HG02642 (cell line): ENCODE data around the gene MUTYH.
"Not testable (repeated sequence)": the region's sequence is repeated elsewhere in the genome, so short reads cannot be mapped to it uniquely, and the experiment has no call there.

Experiments
- ATAC-seq: cut with Tn5 transposase; IDR thresholded peaks from one replicate; pipeline ENCODE4 v1.9.1; 2021; ENCODE audit warnings: mild to moderate bottlenecking; ENCODE audit not compliant: unreplicated experiment, poor library complexity

The MUTYH gene

DNA sequence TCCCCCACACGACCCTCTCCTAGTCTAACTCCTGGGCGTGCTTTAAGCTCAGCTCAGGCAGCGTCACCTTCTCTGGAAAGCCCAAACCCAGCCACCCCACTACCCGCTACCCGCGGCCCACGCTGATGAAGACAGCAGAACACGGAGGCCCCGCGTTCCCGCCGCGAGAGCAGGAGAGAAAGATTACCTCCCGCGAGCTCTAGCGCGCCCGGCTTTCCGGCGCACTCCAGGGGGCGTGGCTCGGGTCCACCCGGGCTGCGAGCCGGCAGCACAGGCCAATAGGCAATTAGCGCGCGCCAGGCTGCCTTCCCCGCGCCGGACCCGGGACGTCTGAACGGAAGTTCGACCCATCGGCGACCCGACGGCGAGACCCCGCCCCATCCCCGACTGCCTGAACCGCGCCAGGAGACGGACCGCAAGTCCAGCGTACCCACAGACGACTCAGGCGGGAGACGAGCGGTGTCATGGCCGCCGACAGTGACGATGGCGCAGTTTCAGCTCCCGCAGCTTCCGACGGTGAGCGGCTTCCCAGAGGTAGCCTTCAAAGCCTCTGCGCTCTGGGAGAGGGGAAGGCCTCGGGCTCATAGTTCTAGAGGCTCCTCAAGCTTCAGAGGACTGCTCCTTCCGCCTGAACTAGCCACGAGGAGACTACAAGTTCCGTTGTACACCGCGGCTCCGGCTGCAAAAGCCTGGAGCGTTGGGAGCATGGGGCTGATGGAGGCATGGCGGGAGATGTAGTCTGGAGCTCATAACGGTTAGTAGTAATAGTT, at the start of gene MUTYH, which contains the start of gene TOE1:
Gene MUTYH (minus strand): TSS at position 652 of the 770 bp plus-strand sequence. CDS start 5,935 bp downstream, outside the sequence.
Gene TOE1 (plus strand): TSS at position 382 of the 770 bp plus-strand sequence. CDS start 83 bp downstream, at position 465.
- peak; percentile 87 for ATAC-seq

DNA sequence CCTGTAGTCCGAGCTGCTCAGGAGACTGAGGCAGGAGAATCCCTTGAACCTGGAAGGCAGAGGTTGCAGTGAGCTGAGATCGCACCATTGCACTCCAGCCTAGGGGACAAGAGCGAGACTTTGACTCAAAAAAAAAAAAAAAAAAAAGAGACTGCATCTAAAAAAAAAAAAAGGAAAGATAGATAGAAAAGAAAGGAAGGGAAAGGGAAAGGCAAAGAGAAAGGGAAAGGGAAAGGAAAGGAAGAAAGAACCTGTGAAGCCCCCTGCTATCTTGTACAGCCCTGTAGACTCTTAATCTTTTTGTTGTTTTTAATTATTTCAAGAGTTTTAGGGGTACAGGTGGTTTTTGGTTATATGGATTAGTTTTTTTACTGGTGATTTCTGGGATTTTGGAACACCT, 46.0 kb upstream of the MUTYH start:
- no peak for ATAC-seq

DNA sequence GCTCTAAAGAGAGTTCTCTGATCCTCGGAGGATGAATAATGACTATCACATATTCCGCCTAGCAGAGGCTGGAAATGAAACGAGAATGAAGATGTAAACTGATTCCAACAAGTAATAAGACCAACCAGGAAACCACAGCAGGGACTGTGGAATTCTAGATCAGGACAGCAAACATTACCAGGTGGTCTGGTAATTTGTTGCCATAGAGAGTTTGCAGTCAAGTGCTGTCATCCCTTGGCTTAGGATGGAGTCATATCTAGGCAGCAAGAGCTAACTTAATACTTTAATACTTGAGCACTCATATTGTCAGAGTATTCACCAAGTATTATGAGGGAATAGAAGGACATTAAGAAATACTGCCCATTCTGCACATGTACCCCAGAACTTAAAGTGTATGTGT, 45.1 kb upstream of the MUTYH start:
- no peak for ATAC-seq

DNA sequence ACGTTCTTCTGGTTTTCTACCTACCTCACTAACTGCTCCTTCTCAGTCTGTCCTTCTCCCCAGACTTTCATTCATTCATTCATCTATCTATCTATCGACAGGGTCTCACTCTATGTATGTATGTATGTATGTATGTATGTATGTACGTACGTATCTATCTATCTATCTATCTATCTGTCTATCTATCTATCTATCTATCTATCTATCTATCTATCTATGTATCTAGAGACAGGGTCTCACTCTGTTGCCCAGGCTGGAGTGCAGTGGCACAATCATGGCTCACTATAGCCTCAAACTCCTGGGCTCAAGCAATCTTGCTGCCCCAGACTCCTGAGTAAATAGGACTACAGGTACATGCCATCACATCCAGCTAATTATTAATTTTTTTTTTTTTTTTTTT, 44.0 kb upstream of the MUTYH start:
- not testable (repeated sequence) for ATAC-seq

DNA sequence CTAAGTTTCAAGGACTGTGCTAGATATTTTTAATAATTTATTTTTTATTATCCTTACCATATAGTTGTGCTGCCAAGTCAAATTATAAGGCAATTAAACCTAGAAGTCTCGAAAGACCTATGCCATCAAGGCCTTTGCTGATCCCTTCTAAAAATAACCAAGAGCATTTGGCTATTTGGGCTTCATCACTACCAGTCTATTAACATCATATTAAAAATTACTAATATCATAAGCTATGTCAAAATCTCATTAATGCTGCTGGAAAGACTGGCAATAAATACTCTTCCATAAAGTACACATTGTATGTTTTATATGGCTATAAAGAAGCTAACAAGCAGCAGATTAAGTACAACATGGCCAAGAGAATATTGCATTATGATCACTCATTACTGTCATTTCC, 43.0 kb upstream of the MUTYH start:
- ATAC-seq, result no peak

DNA sequence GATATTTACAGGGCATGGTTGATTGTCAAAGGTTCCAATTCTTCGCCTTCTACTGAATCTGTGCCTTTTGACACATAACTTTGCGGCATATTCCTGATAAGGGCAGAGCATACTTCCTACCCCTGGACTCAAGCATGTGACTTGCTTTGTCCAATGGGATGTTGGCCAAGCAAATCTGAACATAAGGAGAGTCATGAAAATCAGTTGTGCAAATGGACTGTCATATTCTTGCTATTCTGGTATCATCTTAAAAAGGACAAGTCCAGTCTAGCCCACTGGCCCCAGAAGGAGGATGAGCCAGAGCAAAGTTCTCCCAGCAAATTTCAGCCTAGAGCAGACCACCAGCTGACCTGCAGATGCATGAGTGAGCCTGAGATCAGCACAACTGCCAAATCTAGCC, 41.0 kb upstream of the MUTYH start:
- ATAC-seq, result no peak

DNA sequence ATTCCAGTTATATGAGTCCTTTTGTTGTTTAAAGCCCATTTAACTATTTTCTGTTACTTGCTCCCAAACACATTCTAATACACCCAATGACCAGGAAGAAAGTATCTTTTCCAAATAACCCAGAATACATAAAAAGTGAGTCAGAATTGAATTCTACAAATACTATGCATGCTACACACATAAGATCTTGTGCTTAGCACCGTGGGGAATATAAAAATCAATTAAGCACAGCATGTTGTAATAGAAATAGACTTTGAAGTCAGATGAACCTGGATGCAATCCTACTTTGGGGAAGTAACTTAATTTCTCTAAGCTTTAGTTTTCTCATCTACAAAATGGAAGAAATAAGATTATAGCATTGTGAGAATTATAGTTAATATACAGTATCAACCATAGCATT, 40.5 kb upstream of the MUTYH start:
- no peak for ATAC-seq

DNA sequence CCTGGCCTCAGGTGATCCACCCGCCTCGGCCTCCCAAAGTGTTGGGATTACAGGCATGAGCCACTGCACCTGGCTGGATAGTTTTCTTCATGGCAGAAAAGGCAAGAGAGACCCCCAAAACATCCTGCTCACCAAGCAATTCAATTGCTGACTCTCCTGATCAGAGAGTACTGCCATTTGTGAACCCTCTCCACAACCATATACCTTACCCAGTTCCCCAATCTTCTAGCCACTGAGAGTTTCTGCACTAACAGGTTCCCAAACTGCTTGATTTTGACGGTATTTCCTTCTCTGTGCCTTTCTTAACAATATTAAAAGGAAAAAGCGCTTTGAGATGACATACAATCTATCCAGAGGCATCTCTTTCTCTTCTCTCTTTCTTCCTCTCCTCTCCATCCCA, 39.9 kb upstream of the MUTYH start:
- no peak for ATAC-seq

DNA sequence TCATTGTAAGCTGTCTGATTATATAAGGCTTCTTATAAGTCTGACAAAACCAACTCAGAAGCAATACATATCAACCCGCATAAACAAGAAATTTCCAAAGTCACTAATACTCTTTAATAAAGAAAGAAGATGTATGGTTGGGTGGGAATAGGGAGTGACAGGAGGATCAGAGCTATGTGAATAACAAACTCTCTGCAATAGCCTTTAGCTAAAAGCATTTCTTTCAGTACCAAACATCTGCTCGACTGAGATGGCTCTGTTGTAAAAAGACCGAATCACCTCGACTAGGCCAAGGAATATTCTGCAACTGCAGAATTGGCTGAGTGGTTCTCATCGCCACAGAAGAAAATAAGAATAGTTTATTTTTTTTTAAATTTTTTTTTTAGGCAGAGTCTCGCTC, 39.3 kb upstream of the MUTYH start:
- no peak for ATAC-seq

DNA sequence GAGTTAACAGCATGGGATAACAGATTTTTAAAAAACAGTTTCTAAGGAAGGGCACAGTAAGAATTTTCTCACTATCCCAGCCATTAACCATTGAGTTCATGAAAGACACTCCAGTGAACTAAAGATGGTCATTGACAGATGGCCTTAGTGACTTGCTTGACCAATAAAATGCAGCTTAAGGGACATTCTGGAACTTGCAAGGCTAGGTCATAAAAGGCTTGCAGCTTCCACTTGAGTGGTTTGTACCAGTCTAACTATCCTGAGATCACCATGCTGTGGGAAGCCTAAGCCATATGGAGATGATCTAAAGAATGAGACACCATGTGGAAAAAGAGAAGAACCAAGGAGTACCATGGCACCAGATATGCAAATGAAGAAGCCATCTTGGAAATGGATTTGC, 37.9 kb upstream of the MUTYH start:
- ATAC-seq, result no peak

DNA sequence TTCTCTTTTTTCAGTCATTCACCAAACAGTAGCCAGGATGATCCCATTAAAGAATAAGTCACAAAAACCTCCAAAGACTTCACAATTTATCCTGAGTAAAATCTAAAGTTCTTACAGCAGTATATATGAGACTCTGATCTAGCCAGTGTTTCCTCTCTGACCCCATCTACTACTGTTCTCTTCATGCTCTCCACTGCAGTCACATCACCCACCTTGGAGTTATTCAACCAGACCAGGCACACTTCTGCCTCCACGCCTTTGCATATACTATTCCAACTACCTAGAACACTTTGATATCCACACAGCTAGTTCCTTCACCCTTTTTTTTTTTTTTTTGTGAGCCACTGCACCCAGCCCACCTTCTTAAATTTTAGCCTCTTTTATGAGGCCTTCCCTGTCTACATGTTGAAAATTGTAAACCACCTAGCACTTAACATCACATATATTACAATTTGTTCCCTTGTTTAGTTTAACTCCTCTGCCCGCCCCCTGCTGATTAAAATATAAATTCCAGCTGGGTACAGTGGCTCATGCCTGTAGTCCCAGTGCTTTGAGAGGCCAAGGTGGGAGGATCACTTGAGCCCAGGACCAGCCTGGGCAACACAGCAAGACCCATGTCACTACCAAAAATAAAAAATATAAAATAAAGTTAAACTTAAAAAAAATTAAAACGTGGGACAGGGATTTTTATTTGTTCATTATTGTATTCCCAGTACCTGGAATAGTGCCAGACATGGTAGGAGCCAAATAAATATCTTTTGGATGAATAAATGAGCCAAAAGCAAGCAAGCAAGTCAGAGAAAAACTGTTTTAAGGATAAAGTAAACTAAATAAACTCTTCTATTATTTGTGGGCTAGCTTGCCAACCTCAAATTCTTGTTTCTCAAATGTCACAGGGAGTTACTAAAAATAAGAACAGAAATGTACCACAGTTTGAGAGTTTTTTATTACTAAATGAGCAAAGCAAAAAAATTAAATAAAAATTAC, 35.2 kb upstream of the MUTYH start:
- no peak for ATAC-seq

DNA sequence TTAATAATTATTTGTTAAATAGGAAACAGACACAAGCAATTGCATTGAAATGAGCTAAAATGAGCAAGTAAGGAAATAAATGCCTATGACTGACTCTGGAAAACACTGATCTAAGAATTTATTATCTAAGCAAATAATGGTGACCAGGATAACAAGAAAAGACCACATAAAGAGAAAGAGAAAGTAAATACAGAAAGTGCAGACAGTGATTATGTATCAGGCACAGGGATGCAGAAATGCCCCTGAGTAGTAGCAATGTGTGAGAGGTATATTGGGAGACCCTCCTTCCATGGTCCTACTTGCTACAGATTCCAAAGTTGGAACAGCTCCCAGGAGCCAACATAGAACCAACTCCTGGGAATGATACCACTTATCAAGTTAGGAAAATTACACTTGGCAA, 33.3 kb upstream of the MUTYH start:
- ATAC-seq, result no peak

DNA sequence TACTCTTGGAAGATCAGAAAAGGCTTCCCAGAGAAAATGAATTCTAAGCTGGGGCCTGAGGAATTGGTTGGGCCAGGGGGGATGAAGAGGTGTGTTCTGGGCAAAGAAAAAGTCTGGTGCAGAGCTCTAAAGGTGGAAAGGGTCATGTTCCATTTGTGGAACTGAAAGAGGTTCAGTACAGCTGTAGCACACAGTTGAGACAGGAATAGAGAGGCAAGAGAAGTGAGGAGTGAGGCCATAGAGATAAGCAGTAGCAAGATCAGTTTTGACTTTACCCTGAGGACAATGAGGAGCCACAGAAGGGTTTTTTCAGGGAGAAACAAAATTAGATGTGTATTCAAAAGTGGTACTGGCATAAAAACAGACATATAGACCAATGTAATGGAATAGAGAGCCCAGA, 30.3 kb upstream of the MUTYH start:
- peak; percentile 54 for ATAC-seq

DNA sequence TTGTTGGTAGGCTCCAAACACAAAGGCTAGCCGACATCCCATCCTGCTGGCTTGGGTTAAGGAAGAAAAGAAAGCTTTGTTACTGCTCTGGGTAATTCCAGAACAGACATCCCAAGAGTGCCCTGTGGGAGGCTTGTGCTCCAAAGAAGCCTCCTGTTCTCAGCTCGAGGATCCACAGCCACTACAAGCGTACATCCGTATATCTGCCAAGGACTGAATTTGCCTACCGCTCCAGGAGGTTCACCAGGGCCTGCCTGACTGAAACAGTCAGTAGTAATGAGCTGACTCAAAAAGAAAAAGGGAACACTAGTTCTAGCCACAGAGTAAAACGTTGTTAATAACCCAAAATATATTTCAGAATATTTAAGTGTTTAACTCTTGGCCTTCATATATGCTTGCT, 24.8 kb upstream of the MUTYH start:
- peak; percentile 59 for ATAC-seq

DNA sequence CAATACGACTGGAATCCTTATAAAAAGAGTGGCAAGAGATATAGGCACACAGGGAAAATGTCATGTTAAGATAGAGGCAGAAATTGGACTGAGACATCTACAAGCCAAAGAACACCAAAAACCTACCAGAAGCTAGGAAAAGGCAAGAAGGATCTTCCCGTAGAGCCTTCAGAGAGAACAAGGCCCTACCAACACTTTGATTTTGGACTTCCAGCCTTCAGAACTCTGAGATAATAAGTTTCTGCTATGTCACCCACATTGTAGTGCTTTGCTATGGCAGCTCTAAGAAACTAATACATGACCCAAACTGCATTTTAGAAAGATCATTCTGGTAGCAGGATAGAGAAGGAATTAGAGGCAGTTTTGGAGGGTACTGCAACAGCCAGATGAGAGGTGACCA, 24.1 kb upstream of the MUTYH start:
- no peak for ATAC-seq

DNA sequence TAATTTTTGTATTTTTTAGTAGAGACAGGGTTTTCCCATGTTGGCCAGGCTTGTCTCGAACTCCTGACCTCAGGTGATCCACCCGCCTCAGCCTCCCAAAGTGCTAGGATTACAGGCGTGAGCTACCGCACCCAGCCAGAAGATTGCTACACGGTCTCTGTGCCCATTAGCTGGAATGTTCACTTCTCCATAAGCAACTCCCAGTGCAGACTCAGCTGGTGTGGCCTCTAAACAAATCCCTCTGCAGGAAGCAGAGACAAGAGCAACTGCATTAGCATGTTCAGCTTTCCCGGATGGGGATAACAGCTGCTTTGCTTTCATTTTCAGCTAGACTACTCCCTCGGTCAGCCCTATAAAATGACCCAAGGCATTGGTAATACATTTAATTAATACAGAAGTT, 20.7 kb upstream of the MUTYH start:
- ATAC-seq, result not testable (repeated sequence)

DNA sequence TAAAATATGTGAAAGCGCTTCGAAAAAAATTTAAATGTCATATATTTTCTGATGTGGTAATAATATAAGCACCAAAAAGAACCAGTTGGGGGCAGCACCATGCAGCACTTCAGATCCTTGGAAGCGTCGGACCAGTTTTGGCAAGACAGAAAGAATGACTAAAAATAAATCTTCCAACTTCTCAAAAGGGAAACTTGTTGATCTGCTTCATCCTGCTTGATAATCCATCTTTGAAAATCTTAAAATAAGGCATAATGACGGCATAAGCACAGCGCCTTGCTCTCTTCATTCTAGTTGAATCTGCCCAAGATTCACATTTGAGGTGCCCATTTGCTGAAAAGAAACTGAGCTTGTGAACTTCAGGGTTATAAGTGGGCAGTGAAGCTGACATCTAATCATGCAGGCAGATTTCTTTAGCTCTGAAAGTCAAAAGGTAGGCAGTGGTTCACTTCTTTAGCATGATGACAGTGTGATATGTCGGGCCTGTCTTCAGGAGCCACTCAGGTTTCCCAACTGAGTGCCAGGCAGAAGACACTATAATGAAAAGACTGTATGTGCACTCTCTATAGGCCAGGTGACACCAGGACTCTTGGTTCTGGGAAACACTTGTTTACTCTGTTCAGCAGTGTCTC, 19.8 kb upstream of the MUTYH start:
- ATAC-seq, result no peak

DNA sequence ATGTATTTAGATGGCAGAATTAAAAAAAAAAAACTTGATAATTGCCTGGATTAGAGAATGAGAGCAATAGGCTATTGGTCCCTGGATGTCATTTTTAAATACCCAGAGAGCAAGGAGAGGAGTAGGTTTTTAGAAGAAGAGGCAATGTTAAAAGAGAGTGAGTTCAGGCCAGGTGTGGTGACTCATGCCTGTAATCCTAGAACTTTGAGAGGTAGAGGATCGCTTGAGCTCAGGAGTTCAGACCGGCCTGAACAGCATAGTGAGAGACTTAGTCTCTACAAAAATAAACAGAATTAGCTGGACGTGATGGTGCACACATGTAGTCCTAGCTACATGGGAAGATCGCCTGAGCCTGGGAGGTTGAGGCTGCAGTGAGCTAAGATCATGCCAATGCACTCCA, 15.9 kb upstream of the MUTYH start:
- no peak for ATAC-seq

DNA sequence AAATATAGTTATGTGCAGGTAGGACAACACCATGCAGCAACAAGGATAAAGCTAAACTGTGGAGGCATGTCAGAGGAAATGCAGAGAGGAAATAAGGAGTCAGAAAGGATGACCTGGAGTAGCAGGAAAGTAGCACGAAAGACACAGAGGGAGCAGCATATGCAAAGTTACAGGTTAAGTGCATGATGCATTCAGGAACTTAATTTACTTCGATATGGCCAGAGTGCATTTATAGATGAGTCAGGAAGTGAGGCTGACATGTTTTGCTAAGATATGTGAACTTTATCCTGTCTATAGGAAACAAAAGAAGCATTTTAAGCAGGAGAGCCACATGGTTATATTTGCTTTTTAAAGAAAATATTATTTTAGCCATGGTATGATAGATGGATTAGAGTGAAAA, 15.4 kb upstream of the MUTYH start:
- ATAC-seq, result no peak

DNA sequence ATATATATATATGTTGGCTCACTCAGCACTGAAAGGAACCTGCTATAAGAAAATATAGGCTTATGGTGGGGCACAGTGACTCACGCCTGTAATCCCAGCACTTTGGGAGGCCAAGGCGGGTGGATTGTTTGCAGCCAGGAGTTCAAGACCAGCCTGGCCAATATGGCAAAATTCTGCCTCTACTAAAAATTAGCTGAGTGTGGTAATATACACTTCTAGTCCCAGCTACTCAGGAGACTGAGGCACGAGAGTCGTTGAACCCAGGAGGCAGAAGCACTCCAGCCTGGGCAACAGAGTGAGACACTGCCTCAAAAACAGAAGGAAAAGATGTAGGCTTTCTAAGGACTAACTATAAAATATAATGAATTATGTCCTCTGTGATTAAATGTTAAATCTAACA, 14.6 kb upstream of the MUTYH start:
- ATAC-seq, result no peak

DNA sequence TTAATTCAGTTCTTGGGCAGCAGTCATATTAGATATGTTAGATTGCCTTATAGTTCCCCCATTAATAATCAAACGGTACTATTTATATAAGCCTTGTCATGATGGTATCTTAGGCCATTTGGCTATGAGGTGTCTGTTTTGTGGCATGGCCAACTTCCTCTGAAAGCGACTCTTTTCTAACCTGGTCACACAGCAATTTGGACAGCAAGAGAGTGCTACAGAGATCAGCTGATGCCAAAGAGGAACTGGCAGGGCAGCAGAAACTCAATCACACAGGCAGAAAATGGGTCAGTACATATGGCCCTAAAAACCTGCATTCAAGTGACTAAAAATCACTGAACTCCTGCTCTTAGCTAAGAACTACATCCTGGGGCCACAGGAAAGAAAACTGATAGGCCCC, 13.4 kb upstream of the MUTYH start:
- no peak for ATAC-seq
